Activated CD4-positive, alpha-beta memory T cell treated with anti-CD3 and anti-CD28 coated beads for 36 hours (primary cell): Measurements from ENCODE around the gene LRP2BP. TPM values are rescaled to one million over a fixed set of nuclear protein-coding genes. Genes with fewer than 3 reads are reported as not detected.
"Not testable (repeated sequence)": the region's sequence is repeated elsewhere in the genome, so short reads cannot be mapped to it uniquely, and the experiment has no call there.

Experiments used
- CTCF ChIA-PET: fragments of 350-600 bp; sonication (Branson Sonifier 250); formaldehyde crosslinking; loops from one replicate; lab custom pipeline; 2021; ENCODE audit warnings: antibody characterized with exemption, inconsistent platforms; lab: Charles Lee
- POLR2A ChIA-PET: fragments of 350-600 bp; sonication (Branson Sonifier 250); formaldehyde crosslinking; loops from one replicate; lab custom pipeline; 2021; ENCODE audit warnings: antibody characterized with exemption; lab: Charles Lee
- DNase-seq: peaks from one replicate; pipeline ENCODE4 v3.0.0-alpha.2; 2020
- H3K27ac Mint-ChIP-seq: one replicate; pipeline ENCODE4 v1.8.0; 2021; ENCODE audit warnings: mixed read lengths
- H3K27me3 Mint-ChIP-seq: one replicate; pipeline ENCODE4 v1.8.0; 2021; ENCODE audit warnings: mixed read lengths
- H3K36me3 Mint-ChIP-seq: one replicate; pipeline ENCODE4 v1.8.0; 2021; ENCODE audit warnings: mixed read lengths
- H3K4me1 Mint-ChIP-seq: one replicate; pipeline ENCODE4 v1.8.0; 2021; ENCODE audit warnings: low read depth, mixed read lengths
- H3K4me3 Mint-ChIP-seq: one replicate; pipeline ENCODE4 v1.8.0; 2021; ENCODE audit warnings: mild to moderate bottlenecking, mixed read lengths
- H3K9me3 Mint-ChIP-seq: one replicate; pipeline ENCODE4 v1.8.0; 2021; ENCODE audit warnings: mixed read lengths
- intact Hi-C: fragments of 100-400 bp; cut with micrococcal nuclease; formaldehyde crosslinking; loops from one replicate; pipeline ENCODE4 v1.15.1; 2023
- total RNA-seq, 2 experiments: library from RNA; stranded (reverse); gene quantifications; one replicate each; pipeline ENCODE4 v1.2.3, GENCODE V29; 2021

Gene LRP2BP
- total RNA-seq, 2 experiments from 2014 or later: 0.36 to 0.48 TPM

DNA sequence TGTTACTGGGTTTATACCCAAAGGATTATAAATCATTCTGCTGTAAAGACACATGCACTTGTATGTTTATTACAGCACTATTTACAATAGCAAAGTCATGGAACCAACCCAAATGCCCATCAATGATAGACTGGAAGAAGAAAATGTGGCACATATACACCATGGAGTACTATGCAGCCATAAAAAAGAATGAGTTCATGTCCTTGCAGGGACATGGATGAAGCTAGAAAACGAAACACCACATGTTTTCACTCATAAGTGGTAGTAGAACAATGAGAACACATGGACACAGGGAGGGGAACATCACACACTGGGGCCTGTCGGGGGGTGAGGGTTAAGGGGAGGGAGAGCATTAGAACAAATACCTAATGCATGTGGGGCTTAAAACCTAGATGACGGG is 78.3 kb downstream of the LRP2BP start:
- H3K27ac Mint-ChIP-seq, POLR2A ChIA-PET, H3K4me1 Mint-ChIP-seq, DNase-seq, CTCF ChIA-PET, H3K4me3 Mint-ChIP-seq, H3K27me3 Mint-ChIP-seq, intact Hi-C loops, H3K9me3 Mint-ChIP-seq: not testable (repeated sequence)
- peaks cover 44% of the 10 kb centered on the region for H3K36me3 Mint-ChIP-seq

Other genes with a start within 250 kb of the LRP2BP start
- 10 to 100 TPM; 47.5 to 48.6 TPM for gene CFAP97, start 191.9 kb downstream of the LRP2BP start, total RNA-seq
- gene SNX25, start 186.3 kb downstream of the LRP2BP start, total RNA-seq: 10 to 100 TPM; 18.9 to 21.6 TPM
- gene ANKRD37, start 917 bp upstream of the LRP2BP start, total RNA-seq: 10 to 100 TPM; 13.0 to 14.5 TPM
- 10 to 100 TPM; 28.3 to 33.0 TPM for gene UFSP2, start 30.0 kb upstream of the LRP2BP start, total RNA-seq
- gene CCDC110, start 75.8 kb upstream of the LRP2BP start, total RNA-seq: under 1 TPM; 0.10 to 0.26 TPM
- gene PDLIM3, start 139.6 kb upstream of the LRP2BP start, total RNA-seq: not detected